ENCODE data around the gene SFXN5.

DNA sequence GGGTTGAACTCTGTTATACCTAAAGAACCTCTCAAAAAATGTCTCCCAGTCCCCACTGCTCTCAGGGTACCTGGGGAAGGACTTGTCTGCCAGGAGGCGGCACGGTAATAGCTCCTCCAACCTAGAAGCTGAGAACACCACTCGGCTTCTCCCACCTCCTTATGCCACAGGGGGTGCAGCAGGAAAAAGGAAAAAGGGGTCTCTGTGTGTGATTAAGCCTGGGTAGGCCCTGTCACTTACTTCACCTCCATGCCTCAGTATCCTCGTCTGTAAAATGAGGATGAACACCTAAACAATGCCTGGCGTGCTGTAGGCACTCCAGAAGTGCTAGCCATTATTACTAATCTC lies 77.6 kb downstream of the SFXN5 start:
- no peak for TF ChIP-seq CBX8 (IDR thresholded peaks at IDR 0.05)
- TF ChIP-seq MYC (IDR thresholded peaks at IDR 0.05; ENCODE audit: borderline replicate concordance, low read length): no peak
- no peak for TF ChIP-seq MAZ (IDR thresholded peaks at IDR 0.05; ENCODE audit: borderline replicate concordance, low read depth, low read length)
- no peak for TF ChIP-seq CTCF (IDR thresholded peaks at IDR 0.05)
- TF ChIP-seq POLR2A (IDR thresholded peaks at IDR 0.05; ENCODE audit: low read length): no peak
- no peak for TF ChIP-seq EP300 (IDR thresholded peaks at IDR 0.05)
- TF ChIP-seq NFE2L2 (conservative IDR thresholded peaks at IDR 0.05; ENCODE audit: low read length): no peak
- TF ChIP-seq KDM1A (IDR thresholded peaks at IDR 0.05; ENCODE audit: low read depth): no peak
- no peak for TF ChIP-seq MAX (IDR thresholded peaks at IDR 0.05)
- TF ChIP-seq, protein P1, sequence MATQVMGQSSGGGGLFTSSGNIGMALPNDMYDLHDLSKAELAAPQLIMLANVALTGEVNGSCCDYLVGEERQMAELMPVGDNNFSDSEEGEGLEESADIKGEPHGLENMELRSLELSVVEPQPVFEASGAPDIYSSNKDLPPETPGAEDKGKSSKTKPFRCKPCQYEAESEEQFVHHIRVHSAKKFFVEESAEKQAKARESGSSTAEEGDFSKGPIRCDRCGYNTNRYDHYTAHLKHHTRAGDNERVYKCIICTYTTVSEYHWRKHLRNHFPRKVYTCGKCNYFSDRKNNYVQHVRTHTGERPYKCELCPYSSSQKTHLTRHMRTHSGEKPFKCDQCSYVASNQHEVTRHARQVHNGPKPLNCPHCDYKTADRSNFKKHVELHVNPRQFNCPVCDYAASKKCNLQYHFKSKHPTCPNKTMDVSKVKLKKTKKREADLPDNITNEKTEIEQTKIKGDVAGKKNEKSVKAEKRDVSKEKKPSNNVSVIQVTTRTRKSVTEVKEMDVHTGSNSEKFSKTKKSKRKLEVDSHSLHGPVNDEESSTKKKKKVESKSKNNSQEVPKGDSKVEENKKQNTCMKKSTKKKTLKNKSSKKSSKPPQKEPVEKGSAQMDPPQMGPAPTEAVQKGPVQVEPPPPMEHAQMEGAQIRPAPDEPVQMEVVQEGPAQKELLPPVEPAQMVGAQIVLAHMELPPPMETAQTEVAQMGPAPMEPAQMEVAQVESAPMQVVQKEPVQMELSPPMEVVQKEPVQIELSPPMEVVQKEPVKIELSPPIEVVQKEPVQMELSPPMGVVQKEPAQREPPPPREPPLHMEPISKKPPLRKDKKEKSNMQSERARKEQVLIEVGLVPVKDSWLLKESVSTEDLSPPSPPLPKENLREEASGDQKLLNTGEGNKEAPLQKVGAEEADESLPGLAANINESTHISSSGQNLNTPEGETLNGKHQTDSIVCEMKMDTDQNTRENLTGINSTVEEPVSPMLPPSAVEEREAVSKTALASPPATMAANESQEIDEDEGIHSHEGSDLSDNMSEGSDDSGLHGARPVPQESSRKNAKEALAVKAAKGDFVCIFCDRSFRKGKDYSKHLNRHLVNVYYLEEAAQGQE (IDR thresholded peaks at IDR 0.05): no peak
- no peak for TF ChIP-seq JUNB (IDR thresholded peaks at IDR 0.05)
- no peak for TF ChIP-seq CEBPB (IDR thresholded peaks at IDR 0.05)
- TF ChIP-seq NR3C1 (IDR thresholded peaks at IDR 0.05): no peak
- no peak for TF ChIP-seq TP53 (CRISPR knock-in tag; IDR thresholded peaks at IDR 0.05)
